MCF 10A (cell line): Measurements from ENCODE around the gene ACOXL. TPM values are rescaled to one million over a fixed set of nuclear protein-coding genes. Genes with fewer than 3 reads are reported as not detected.

Experiments
- BruUV-seq: library from RNA; stranded (reverse); fragments of 400-500 nt; replicated peaks from 2 replicates; lab custom pipeline; 2021; lab: Mats Ljungman, UMichigan
- CTCF ChIA-PET: fragments of 300-600 bp; sonication (Branson Sonifier 250); formaldehyde crosslinking; extraction: SDS; loops from one replicate; lab custom pipeline; 2021; ENCODE audit warnings: antibody characterized with exemption, inconsistent platforms; lab: Yijun Ruan, JAX
- POLR2A ChIA-PET: fragments of 300-600, 350-650 bp; sonication (Branson Sonifier 250); formaldehyde crosslinking; extraction: SDS; loops from one replicate; lab custom pipeline; 2020; ENCODE audit warnings: antibody characterized with exemption, inconsistent platforms; lab: Yijun Ruan, JAX
- DNase-seq: peaks from one replicate; pipeline ENCODE4 v3.0.0-alpha.2; 2018; ENCODE audit not compliant: unreplicated experiment
- H3K27ac Mint-ChIP-seq: one replicate; pipeline ENCODE4 v1.8.0; 2022; ENCODE audit warnings: mild to moderate bottlenecking, low read depth, mixed read lengths; ENCODE audit not compliant: unreplicated experiment
- H3K27me3 Mint-ChIP-seq: one replicate; pipeline ENCODE4 v1.8.0; 2022; ENCODE audit warnings: mixed read lengths; ENCODE audit not compliant: insufficient read depth, unreplicated experiment
- H3K36me3 Mint-ChIP-seq: one replicate; pipeline ENCODE4 v1.8.0; 2022; ENCODE audit warnings: mild to moderate bottlenecking, moderate library complexity, mixed read lengths; ENCODE audit not compliant: insufficient read depth, unreplicated experiment
- H3K4me1 Mint-ChIP-seq: one replicate; pipeline ENCODE4 v1.8.0; 2022; ENCODE audit warnings: mixed read lengths; ENCODE audit not compliant: insufficient read depth, unreplicated experiment
- H3K4me3 Mint-ChIP-seq: one replicate; pipeline ENCODE4 v1.8.0; 2022; ENCODE audit warnings: mild to moderate bottlenecking, moderate library complexity, mixed read lengths; ENCODE audit not compliant: unreplicated experiment
- H3K9me3 Mint-ChIP-seq: one replicate; pipeline ENCODE4 v1.8.0; 2022; ENCODE audit warnings: mixed read lengths; ENCODE audit not compliant: unreplicated experiment
- intact Hi-C: fragments of 100-400 bp; cut with micrococcal nuclease; formaldehyde crosslinking; loops from 2 replicates; pipeline ENCODE4 v1.14.1; 2022
- total RNA-seq: library from RNA; stranded (reverse); gene quantifications from 2 replicates; pipeline ENCODE4 v1.2.3, GENCODE V29; 2022
- TF ChIP-seq, protein P1 (sequence below): fragments of 200-600 bp; IDR thresholded peaks from one replicate; pipeline ENCODE4 v1.8.0; 2022; ENCODE audit warnings: antibody characterized with exemption, mild to moderate bottlenecking; ENCODE audit not compliant: unreplicated experiment

Gene ACOXL
- total RNA-seq, 1 experiment from 2014 or later = not detected

DNA sequence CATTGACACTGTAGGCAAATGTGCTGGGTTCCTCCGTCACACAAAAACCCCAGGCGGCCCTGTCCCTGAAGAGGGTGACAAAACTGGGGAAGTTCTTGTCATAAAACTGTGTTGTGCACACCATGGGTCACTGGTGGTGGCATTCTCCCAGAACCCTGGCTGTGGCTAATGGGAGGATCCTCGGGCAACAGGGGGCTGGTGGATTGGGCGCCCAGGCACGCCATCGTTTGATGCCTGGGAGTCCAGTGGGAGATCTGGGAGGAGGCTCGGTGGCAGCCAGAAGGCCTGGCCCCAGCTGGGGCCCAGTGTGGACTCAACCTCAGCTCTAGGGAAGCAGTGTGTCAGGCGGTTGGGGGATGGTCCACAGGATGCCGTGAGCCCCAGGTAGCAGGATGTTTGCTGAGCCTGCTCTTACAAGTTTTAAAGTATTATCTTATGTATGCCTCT, 140.7 kb downstream of the ACOXL start:
- H3K4me3 Mint-ChIP-seq = no peak overlapping the region
- H3K36me3 Mint-ChIP-seq = no peaks in the 10 kb centered on the region
- no peak for DNase-seq
- H3K4me1 Mint-ChIP-seq = peaks cover 9% of the 10 kb centered on the region
- POLR2A ChIA-PET = no interaction called here
- no TSS peak for BruUV-seq
- TF ChIP-seq, protein P1, sequence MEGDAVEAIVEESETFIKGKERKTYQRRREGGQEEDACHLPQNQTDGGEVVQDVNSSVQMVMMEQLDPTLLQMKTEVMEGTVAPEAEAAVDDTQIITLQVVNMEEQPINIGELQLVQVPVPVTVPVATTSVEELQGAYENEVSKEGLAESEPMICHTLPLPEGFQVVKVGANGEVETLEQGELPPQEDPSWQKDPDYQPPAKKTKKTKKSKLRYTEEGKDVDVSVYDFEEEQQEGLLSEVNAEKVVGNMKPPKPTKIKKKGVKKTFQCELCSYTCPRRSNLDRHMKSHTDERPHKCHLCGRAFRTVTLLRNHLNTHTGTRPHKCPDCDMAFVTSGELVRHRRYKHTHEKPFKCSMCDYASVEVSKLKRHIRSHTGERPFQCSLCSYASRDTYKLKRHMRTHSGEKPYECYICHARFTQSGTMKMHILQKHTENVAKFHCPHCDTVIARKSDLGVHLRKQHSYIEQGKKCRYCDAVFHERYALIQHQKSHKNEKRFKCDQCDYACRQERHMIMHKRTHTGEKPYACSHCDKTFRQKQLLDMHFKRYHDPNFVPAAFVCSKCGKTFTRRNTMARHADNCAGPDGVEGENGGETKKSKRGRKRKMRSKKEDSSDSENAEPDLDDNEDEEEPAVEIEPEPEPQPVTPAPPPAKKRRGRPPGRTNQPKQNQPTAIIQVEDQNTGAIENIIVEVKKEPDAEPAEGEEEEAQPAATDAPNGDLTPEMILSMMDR = no peak
- CTCF ChIA-PET = interaction anchor here (0.6 to 0.7 kb wide), 2 partner anchors 32 to 647 kb away, joined by 3 to 4 read pairs; no protein-coding TSS in a partner anchor
- intact Hi-C loops = no loop called here
- H3K27me3 Mint-ChIP-seq = peaks cover 8% of the 10 kb centered on the region
- no peak overlapping the region for H3K27ac Mint-ChIP-seq
- peaks cover 4% of the 10 kb centered on the region for H3K9me3 Mint-ChIP-seq

DNA sequence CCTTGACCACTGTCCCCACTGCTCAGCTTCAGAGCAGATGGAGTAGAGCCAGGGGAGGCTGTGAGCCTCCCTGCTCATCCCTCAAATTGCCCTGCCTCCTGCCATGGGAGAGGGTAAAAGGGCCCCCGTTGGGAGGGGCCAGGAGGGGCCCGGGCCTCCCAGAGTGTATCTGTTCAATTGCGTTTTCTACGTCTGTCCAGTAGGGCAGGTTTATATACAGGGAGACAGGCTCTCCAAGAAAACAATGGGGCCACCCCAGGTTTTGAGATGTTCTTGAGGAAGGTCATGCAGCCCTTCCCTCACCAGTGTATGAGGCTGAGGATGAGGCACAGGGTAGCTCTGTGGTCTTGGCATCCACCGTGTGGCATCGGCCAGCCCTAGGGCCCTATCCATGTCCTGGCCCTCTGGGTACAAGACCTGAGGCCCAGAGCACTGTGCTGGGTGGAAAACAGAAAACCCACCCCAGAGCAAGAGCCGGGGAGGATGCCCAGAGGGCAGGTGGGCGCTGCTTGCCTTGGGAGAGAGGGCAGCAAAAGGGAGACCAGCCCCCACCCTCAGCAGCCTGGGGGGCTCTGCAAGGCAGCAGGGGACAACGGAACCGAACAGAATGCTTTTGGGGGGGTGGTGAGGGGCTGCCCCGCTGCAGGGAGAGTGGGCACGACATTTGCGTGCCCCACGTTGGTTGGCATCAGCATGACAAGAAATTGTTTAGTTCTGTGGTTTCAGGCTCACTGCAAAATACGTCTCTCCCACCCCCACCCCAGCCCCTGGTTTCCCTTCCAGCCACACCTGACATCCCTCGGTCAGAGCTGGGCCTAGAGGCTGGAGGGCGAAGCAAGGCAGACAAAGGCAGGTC, 141.5 kb downstream of the ACOXL start:
- peaks cover 5% of the 10 kb centered on the region for H3K27me3 Mint-ChIP-seq
- peaks cover 9% of the 10 kb centered on the region for H3K9me3 Mint-ChIP-seq
- no peaks in the 10 kb centered on the region for H3K36me3 Mint-ChIP-seq
- H3K4me3 Mint-ChIP-seq = no peak overlapping the region
- H3K4me1 Mint-ChIP-seq = peaks cover 9% of the 10 kb centered on the region
- ChIA-PET POLR2A (no interaction called here), CTCF (interaction anchor here (0.6 to 0.7 kb wide), 2 partner anchors 33 to 646 kb away, joined by 3 to 4 read pairs; no protein-coding TSS in a partner anchor)
- TF ChIP-seq, protein P1 = no peak
- no peak for DNase-seq
- intact Hi-C loops = no loop called here
- no TSS peak for BruUV-seq
- H3K27ac Mint-ChIP-seq = no peak overlapping the region

DNA sequence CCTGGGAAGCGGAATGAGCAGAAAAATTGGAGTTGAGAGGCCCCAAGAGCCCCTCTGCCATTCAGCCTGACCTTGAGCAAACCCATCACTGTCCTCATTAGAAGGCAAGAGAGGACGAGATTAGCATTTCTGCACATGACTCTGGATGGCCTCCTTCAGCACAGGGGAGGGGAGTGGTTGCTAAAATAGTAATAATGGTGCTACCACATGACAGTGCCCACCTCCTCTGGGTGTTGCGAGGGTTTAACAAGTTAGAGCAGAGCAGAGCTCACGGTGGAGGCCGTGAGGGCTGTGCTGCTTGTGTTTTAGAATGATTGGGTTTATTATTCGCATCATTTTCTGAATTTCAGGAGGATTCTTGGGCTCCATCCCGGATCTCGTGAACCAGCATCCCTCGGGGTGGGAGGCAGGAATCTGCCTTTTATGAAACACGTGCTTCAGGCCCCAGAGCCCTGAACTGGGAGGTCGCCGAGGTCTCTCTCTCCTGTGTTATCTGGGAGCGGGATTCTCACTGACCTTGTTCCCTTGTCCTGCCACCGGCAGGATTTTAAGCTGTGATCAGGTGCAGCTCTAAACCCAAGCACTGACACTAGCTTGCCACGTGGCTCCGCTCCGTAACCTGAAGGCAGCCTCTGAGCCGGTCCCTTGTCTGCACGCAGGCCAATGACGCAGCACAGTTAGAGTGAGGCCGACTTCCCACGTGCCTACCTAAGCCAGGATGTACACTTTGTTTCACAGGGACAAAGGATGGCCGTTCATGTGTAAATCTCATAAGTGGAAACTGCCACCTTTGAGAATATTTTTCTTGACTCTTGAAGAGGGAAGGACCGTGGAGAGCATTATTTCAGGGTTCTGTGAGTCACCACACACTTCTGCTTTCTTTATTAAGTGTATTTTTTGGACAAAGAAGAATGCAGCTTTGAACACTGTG, 142.3 kb downstream of the ACOXL start:
- Mint-ChIP-seq H3K4me1 (peaks cover 3% of the 10 kb centered on the region), H3K4me3 (no peak overlapping the region), H3K27ac (no peak overlapping the region), H3K9me3 (peaks cover 9% of the 10 kb centered on the region), H3K36me3 (no peaks in the 10 kb centered on the region), H3K27me3 (peaks cover 14% of the 10 kb centered on the region)
- ChIA-PET POLR2A (no interaction called here), CTCF (interaction anchor here (0.6 kb wide), 1 partner anchor 62 kb away, joined by 3 read pairs; no protein-coding TSS in a partner anchor)
- TF ChIP-seq, protein P1 = no peak
- no peak for DNase-seq
- intact Hi-C loops = no loop called here
- BruUV-seq = no TSS peak

DNA sequence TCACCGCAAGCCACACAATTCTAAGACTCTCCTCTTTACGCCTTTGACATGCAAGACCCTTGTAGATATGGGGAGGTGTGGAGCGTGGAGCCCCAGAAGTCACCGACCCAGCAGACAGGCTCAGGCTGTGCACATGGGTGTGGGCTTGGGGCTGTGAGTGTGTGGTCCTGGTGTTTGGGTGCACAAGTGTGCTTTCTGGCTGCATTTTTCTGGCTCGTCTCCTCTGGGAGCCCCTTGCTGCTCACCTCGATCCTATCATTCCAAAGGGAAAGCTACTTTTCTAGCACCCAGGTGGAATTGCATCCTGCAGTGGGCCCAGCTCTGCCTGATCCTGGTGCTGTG, 143.0 kb downstream of the ACOXL start:
- Mint-ChIP-seq H3K27ac (no peak overlapping the region), H3K9me3 (peaks cover 9% of the 10 kb centered on the region), H3K36me3 (no peaks in the 10 kb centered on the region), H3K27me3 (peaks cover 20% of the 10 kb centered on the region), H3K4me3 (no peak overlapping the region), H3K4me1 (no peaks in the 10 kb centered on the region)
- no peak for DNase-seq
- CTCF ChIA-PET = interaction anchor here (0.6 kb wide), 1 partner anchor 63 kb away, joined by 3 read pairs; no protein-coding TSS in a partner anchor
- POLR2A ChIA-PET = no interaction called here
- intact Hi-C loops = no loop called here
- no TSS peak for BruUV-seq
- TF ChIP-seq, protein P1 = no peak
